NCI-H1417 (cell line): ENCODE measurements around the gene ZSWIM6.

Source experiments
- DNase-seq, 3 experiments: peaks; one replicate each; lab custom pipeline; 2025; lab: John Stamatoyannopoulos, UW

ZSWIM6 gene

DNA sequence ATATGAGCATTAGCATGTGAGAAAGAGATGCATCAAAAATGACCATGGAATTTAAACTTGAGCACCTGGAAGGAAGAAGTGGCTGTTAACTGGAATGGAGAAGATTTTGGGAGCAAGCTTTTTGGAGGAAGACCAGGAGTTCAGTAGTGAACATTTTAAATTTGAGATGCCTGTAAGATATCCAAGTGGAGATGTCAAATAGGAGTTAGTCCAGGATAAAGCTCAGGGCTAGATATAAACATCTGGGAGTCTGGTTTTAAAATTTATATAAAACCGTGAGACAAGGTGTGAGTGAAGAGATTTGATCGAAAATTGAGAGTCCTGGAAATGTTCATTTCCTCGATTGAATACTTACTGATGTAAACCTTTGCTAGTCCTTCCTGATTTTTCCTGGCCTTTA lies 217.5 kb downstream of the ZSWIM6 start:
- DNase-seq = no peak

DNA sequence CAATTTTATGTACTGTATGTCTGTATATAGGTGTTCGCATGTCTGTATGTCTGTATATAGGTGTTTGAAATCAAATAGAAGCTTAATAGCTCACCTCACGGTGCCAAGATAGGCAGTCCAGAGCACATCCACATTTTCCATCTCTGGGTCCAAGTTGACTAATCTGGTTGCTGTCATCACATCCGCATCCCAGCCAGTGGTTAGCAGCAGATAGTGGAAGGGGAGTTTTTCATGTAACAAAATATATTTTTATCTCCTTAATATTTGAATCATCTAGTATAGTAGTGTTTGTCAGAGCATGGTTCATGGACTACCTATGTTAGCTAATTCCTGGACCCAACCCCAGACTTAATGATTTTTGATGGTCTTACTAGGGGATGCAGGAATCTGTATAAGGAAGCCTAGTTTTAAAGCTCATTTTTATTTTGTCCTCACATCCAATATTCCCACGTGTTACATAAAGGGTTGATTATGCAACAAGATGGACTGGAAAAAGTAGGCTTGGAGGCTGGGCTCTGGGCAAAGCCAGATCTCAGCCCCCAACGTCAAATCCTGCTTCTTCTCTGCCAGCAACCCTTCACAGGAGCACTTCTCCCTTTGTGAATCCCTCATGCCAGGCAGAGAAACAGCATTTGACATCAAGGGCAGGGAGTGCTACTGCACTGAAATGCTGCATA lies 219.7 kb downstream of the ZSWIM6 start:
- DNase-seq = no peak

DNA sequence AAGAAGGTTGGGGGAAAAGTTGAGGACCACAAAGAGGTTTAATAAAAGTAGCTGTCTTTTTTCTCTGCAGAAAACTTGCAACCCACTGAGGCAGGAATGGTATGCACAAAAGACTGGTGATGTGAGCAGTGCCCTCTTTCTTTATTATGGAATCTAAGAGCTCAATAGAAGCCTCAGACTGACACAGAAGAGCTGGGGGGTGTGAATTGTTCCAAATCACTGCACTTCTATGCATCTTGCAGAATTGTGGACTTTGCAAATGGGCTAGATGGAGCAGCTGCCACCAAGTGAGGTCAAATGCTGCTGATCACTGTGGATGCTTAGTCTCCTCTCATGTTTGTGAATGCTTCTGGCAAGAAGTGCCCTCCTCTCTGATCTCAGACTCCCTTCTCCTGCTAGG lies 227.1 kb downstream of the ZSWIM6 start:
- DNase-seq = no peak

DNA sequence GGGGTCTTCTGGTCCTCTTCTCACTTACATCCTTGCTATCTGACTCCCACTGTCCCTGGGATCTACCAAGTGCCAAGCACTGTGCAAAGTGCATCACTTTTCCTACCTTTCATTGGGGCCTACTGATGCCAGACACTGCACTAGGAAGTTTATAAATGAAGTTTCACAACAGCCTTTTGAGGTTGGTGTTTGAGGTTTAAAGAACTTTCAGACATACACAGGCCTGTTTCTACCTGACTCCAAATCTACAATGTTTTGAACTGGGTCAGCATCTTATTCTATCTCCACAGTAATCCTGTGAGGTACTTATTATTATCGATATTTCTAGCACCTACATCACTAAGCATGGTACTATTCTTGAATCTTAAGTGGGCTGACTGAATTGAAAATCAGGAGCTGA lies 227.7 kb downstream of the ZSWIM6 start:
- DNase-seq = no peak

DNA sequence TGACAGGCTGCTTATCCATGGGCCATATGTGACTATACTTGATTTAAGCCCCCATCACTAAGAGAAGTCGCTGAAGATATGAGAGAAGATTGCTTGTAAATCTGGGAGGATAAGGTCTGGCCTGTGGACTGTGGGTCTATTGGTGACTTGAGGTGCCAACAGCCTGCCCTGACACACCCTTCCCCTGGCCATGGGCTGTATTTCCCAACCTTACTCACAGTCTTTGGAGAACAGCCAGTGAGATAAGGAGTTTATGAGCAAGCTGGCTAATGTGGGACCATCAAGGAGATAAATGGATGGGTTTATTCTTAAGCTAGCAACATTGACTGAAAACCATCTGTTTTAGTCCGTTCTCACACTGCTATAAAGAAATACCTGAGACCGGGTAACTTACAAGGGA lies 231.3 kb downstream of the ZSWIM6 start:
- no peak for DNase-seq

DNA sequence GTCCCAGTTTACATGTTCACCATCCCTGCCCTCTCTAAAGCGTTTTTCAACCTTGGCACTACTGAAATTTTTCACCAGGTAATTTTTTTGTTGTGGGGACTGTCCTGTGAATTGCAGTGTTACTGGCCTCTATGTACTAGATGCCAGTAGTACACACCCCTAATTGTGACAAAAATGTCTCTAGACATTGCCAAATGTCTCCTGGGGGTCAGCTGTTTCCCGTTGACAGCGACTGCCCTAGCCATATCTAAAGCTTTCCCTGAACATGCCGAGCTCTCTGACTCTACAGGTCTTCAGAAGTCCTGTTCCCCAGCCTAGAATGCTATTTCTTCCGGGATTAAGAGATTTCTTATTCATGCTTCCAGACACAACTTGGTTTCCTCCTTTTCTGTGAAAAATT lies 235.3 kb downstream of the ZSWIM6 start:
- DNase-seq = no peak

DNA sequence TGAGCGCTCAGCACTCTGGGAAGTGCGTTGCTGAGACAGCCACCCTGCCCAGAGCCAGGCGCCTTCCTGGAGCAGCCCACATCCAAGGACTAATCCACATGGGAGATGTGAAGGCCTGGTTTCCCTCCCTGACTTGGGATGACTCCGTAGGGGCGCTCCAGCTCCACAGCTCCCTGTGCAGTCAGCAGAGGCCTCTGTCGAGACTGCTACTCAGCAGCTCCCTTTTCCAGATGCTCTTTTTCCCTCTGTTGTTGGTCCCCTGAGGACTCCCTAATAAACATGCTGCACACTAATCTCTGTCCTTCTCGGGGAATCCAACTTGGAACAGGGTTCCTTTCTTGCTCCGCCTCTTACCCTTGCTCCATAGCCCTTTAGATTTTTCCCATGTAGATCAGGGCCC lies 237.3 kb downstream of the ZSWIM6 start:
- DNase-seq = no peak

DNA sequence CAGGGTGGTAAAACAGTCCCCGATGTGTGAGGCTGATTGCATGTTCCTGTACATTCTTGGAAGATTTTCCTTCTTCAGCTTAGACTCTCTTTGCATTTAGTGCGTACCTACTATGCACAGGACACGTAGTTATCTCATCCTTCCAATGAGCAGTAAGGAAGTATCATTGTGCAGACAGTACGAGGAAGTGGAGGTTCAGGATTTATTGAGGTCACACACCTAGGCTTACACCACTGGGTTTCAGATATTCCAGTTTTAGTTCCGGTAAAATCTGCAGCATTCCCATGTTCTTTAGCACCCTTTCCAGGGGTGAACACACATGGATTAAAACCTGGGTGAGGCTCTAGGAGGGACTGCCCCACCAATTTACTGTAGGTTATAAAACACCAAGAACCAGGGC lies 238.7 kb downstream of the ZSWIM6 start:
- no peak for DNase-seq

DNA sequence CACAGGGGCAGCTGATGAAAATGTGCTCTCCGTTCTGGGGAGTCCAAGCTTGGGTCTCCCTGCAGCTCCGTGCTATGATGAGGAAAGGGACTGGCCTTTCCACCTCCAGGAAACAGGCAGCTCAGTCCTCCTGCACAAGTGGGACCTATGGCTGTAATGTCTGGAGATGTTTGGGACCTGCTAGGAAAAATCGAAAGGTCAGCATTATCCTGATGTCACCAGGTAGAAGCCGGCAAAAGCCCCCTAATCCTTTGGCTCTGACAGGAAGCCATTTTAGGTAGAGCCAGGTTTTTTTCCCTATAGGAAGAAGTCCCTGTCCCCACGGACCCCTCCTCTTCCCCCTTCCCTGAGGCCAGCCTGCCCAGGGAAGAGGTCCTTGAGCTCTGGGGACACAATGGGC lies 240.9 kb downstream of the ZSWIM6 start:
- no peak for DNase-seq

DNA sequence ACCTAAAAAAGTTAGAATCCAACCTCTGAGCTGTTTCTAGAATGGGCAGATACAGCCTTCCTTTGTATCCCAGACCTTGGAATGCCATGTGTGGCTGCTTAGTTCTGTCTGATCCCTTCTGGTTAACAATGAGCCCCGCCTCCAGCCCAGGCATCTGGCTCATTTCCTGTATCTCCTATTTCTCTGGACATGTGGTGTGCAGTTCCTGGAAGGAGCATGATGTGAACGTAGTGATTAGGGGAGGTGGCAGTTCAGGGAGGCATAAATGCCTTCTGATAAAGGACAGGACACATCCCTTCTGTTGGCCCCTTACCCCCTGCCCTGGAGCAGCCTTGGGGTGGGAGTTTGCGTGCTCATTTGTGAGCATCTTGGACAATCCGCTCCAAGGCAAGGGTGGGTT lies 243.0 kb downstream of the ZSWIM6 start:
- no peak for DNase-seq

DNA sequence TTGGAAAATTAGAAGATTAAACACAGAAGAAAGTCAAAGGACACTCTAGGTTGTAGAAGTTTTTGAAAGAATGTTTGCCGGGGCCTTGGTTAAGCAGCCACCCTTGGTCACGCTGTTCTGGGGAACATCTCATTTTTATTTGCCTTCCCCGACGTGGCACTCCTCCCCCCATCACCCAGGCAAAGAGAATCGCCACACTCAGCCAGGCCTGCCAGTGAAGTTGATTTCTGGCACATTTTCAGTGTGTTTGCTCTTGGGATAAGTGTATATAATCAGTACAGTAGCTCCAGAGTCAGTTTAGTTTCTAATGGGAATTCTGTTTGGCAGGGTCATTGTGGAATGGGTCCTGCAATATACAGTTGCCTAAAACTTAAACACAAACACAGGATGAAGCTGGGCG lies 243.5 kb downstream of the ZSWIM6 start:
- DNase-seq = no peak

DNA sequence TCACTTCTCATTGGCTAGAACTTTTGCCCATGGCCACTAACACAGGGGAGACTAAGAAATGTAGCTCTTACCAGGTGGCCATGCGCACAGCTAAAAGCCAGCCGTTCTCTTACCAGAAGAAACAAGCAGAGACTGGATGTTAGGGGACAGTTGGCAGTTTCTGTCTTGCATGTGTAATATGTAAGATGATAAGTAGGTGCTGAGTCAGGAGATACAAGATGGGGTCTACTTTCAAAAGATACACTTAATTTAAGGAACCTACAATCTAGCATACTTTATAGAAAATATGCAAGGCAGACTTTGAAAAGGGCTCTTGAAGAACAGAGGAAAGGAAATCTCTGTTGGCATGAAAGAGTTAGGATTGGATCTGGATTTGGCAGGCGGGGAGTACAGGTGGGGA lies 244.5 kb downstream of the ZSWIM6 start:
- DNase-seq = no peak

DNA sequence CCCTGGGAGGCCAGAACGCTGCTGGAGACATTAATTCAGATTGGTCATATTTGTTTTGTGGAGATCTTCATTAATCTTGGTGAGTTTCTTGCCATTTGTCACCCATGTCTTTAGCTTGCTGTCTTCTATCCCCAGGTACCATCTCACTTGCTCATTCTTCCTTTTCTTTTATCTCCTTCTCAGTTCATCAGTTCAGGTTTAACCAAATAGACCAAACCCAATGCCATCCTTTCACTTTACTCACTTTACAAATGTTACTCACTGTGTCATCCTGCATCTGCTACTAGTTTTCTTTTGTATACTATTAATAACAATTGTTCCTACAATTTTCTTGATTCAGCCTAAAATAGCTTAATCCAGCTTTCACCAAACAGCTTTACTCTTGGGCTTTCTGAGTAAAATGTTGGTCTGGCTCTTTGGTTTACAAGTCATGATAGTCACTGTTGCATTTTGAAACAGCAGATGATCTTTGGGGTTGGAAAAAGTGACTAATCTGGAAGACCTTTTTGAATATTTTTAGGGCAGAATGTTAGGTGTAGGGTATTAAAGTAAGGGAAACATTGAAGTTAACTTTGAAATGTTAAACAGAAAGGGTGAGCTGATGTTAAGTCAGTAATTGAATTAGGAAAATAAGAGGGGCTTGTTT lies 246.9 kb downstream of the ZSWIM6 start:
- DNase-seq = no peak

DNA sequence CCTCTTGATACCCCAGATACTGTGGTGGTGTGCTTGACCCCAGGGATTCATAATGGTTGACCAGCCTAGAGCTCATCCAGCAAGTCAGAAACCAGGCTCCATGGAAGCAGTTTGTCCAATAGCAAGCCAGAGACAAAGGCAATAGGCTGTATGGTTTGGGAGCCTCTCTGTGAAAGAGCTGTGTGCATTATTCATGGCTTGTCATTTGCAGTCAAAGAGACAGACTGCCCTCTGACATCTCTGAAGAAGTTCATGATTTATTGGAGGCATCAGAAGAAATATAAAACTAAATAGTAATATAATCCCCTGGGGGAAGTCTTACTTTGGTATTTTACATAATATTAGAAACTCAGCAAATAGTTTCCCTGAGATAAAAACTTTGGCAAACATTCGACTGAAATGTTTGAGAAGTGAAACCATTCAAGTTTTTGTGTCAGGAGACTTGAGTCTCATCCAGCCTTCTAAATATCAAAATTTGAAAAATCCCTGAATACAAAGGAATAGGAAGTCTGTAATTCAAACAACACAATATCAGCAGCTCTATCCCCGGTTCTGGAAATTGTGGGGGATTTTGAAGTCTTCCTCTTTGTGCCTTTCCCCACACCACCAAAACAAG lies 250.3 kb downstream of the ZSWIM6 start:
- no peak for DNase-seq

DNA sequence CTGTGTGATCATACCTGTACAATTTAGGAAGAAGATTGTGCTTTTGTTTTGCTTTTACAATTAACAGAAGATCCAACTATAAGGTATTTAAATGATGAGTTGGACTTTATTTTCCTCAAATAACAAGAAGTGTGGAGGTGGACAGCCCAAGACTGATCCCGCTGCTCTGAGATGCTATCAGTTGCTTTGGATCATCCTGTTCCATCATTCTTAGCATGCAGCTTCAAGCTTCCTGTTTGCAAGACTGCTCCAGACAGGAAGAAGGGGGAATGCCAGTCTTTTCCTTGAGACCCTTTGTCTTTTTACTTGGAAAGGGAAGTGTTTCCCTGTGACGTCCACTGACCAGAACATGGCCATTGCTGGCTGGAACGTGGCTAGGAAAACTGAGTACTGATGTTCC lies 250.8 kb downstream of the ZSWIM6 start:
- DNase-seq = no peak

DNA sequence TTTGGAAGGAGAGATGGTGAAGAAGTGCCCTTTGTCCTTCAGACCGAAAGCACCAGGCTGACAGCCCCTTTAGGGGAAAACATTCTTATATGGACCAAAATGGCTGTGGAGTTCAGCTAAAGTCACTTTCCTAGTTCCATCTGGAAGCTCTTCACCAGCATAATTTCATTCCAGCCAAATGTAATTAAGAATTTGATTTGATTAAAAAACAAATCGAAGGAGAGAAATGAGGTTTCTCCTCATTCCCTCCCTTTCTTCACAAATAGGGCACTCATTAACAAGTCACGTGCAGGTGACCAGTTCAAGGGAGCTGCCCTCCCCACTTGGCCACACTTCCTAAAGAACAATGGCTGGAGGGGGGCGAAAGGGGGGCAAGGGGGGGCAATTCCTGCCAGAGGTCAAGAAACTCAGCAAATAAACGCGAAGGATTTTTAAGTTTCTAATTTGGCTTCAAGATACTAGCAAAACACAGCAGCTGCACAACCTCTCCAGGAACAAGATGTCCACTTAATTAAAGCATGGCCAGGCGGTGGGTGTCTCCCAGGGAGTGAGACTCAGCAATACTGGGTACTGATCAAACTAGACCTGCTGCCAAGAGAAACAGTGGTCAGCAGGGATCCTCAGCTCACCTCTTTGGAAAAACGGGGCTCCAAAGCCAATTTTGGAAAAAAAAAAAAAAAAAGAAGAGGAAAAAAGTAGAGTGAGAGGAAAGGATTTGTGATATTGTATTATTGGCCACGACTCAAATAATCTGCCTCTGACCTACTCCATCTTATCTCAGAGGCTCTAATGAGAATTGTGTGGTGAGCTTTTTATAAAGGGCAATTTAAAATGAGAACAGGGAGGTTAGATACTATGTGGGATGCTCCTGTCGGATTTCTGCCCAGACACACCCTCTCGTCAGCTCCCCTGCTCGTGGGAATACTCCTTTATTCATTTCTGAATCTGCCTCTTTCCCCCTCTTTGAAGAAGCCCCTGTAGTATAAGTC lies 254.3 kb downstream of the ZSWIM6 start:
- no peak for DNase-seq

DNA sequence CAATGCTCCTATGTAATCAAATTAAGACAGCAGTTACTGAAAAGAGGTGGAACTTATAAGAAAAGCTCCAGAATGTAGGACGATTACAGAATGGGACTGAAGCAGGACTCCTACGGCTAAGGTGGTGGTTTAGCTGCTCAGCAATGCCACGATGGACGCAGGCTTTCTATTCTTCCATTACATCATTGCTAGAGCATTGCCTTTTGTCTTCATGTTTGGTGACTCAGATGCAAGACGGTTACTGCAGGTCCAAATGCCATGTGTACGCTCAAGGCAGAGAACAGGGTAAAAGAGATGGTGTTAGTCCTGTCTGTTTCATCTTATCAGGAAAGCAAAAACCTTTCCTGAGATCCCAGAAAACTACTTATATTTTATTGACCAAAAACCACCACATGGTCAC lies 255.1 kb downstream of the ZSWIM6 start:
- no peak for DNase-seq

DNA sequence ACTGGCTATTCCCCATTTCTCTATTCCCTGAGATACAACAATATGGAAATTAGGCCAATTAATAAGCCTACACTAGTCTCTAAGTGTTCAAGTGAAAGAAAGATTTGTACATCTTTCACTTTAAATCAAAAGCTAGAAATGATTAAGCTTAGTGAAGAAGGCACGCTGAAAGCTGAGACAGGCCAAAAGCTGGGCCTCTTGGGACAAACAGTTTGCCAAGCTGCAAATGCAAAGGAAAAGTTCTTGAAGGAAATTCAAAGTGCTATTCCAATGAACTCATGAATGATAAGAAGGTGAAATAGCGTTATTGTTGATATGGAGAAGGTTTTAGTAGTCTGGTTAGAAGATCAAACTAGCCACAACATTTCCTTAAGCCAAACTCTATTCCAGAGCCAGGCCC lies 256.2 kb downstream of the ZSWIM6 start:
- no peak for DNase-seq

DNA sequence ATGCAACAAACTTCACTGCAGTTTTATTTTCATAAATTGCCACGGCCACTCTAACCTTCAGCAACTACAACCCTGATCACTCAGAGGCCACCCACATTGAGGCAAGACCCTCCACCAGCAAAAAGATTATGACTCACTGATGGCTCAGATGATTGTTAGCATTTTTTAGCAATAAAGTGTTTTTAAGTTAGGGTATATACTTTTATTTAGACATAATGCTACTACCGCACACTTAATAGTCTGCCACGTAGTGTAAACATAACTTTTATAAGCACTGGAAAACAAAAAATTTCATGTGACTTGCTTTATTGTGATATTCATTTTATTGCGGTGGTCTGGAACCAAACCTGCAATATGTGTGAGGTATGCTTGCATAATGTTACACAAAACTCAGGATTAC lies 257.9 kb downstream of the ZSWIM6 start:
- DNase-seq = no peak

DNA sequence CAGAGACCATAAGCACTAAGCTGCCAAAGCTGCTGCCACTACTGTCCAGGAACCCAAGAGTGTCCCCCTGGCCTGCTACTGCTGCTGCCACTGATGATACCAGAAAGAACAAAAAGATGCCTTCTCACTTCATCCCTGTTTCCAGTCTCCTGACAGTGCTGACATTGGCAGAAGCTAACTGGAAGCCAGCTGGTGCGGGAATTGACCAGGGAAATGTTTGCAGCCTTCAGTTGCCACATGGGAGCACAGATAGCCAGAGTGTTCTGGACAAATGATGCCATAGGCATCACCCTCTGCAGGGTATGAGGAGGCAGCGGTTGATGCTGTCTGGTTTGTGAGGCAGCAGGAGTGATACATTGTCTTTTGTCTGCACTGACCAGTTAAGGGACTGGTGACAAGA lies 258.4 kb downstream of the ZSWIM6 start:
- DNase-seq = no peak

DNA sequence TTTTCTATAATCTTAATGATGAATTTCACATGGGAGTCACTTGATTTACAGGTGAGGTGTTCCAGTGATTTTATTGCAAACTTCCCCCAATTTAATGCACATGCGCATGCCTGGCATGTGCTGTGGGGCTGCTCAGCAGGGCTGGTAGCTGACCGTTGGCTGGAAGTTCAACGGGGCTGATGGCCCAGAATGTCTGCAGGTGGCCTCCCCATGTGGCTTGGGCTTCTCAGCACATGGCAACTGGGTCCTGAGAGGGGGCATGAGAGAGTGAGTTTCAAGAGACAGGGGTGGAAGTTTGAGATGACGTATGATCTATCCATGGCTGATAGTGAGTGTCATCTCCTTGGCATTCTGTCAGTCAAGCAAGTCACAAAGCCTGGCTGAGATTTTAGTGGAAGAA lies 259.8 kb downstream of the ZSWIM6 start:
- DNase-seq = no peak

DNA sequence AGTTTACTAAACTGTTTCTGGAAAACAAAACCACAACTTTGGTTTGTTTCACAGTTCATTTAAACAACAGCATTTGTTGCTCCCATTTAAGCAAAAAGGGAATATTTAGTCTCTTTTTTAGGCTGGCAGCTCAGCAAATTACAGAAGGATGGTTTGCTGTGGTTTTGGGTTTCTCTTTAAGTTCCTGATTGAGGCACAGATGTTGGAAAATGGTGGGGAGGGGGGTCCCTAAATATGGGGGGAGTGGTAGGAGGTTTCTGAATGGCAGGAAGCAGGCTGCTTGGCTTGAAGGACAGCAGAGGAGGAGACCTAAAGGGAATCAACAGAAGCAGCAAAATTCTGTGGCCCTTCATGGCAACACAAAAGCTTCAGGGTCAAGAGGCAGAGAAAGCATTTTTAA lies 263.4 kb downstream of the ZSWIM6 start:
- no peak for DNase-seq
